Upper lobe of right lung (tissue), 1 donor: ENCODE data around the gene KIFC3. TPM values are rescaled to one million over a fixed set of nuclear protein-coding genes. Genes with fewer than 3 reads are reported as not detected.

Source experiments
- ATAC-seq: fragments of 200-7000 bp; cut with Tn5 transposase; one replicate; pipeline ENCODE4 v1.9.1; 2020; ENCODE audit warnings: mild to moderate bottlenecking, moderate library complexity
- DNase-seq: peaks from one replicate; pipeline ENCODE4 v3.0.0-alpha.2; 2020
- H3K27ac ChIP-seq: fragments of 200-600 bp; one replicate; pipeline ENCODE4 v1.8.0; 2022
- H3K27me3 ChIP-seq: fragments of 200-600 bp; one replicate; pipeline ENCODE4 v1.8.0; 2022; ENCODE audit warnings: mild to moderate bottlenecking
- H3K36me3 ChIP-seq: fragments of 200-600 bp; one replicate; pipeline ENCODE4 v1.8.0; 2022
- H3K4me1 ChIP-seq: fragments of 200-600 bp; one replicate; pipeline ENCODE4 v1.8.0; 2022
- H3K4me3 ChIP-seq: fragments of 200-600 bp; one replicate; pipeline ENCODE4 v1.8.0; 2022; ENCODE audit warnings: mild to moderate bottlenecking
- H3K9me3 ChIP-seq: fragments of 200-600 bp; one replicate; pipeline ENCODE4 v1.8.0; 2022
- CTCF ChIP-seq: fragments of 200-600 bp; IDR thresholded peaks from one replicate; pipeline ENCODE4 v1.8.0; 2022; ENCODE audit warnings: antibody characterized with exemption
- intact Hi-C: fragments of 100-400 bp; cut with DNase I; formaldehyde crosslinking; loops from one replicate; pipeline ENCODE4 v1.11.0; 2022
- total RNA-seq: library from RNA; stranded (reverse); fragmentation: NEBNext Ultra II Directional; extraction: Animal tissue kit (Norgen Biotek cat#: 25700); gene quantifications from one replicate; pipeline ENCODE4 v1.2.1, GENCODE V29; 2021
- donor health status: DM: no; HTN: yes; CAD: no; lungs with severe emphysema.

The KIFC3 gene
- total RNA-seq, 1 donor from 2014 or later: 99.1 TPM

GRCh38 chr16:57826706-57827625 lies 24.7 kb upstream of the KIFC3 start:
- H3K4me3 ChIP-seq: no peak overlapping the region
- no peaks in the 10 kb centered on the region for H3K36me3 ChIP-seq
- no peaks in the 10 kb centered on the region for H3K9me3 ChIP-seq
- intact Hi-C loops: no loop called here
- H3K4me1 ChIP-seq: no peaks in the 10 kb centered on the region
- ATAC-seq (peak; percentile 2), DNase-seq (no peak)
- H3K27ac ChIP-seq: peak overlapping the region; percentile 11
- no peak for TF ChIP-seq CTCF
- H3K27me3 ChIP-seq: no peaks in the 10 kb centered on the region

- Histone ChIP-seq H3K27me3 (no peaks in the 10 kb centered on the region), H3K9me3 (no peaks in the 10 kb centered on the region), H3K27ac (no peak overlapping the region), H3K36me3 (no peaks in the 10 kb centered on the region), H3K4me1 (no peaks in the 10 kb centered on the region), H3K4me3 (no peak overlapping the region)
- ATAC-seq: no peak
- intact Hi-C loops: no loop called here
- no peak for TF ChIP-seq CTCF
- DNase-seq: no peak
Observed at GRCh38 chr16:57826052-57826451, 23.8 kb upstream of the KIFC3 start.

GRCh38 chr16:57825298-57826044 lies 23.2 kb upstream of the KIFC3 start:
- no peak overlapping the region for H3K27ac ChIP-seq
- no peaks in the 10 kb centered on the region for H3K27me3 ChIP-seq
- TF ChIP-seq CTCF: no peak
- intact Hi-C loops: no loop called here
- ATAC-seq: no peak
- no peaks in the 10 kb centered on the region for H3K9me3 ChIP-seq
- no peak overlapping the region for H3K4me3 ChIP-seq
- no peaks in the 10 kb centered on the region for H3K36me3 ChIP-seq
- H3K4me1 ChIP-seq: no peaks in the 10 kb centered on the region
- no peak for DNase-seq

GRCh38 chr16:57824888-57825287 lies 22.6 kb upstream of the KIFC3 start:
- Histone ChIP-seq H3K4me1 (no peaks in the 10 kb centered on the region), H3K27ac (no peak overlapping the region), H3K27me3 (no peaks in the 10 kb centered on the region), H3K4me3 (no peak overlapping the region), H3K36me3 (no peaks in the 10 kb centered on the region), H3K9me3 (no peaks in the 10 kb centered on the region)
- no peak for TF ChIP-seq CTCF
- ATAC-seq (peak; percentile 97), DNase-seq (peak; percentile 86)
- intact Hi-C loops: no loop called here

- Histone ChIP-seq H3K27ac (no peak overlapping the region), H3K4me3 (no peak overlapping the region), H3K9me3 (no peaks in the 10 kb centered on the region), H3K27me3 (no peaks in the 10 kb centered on the region), H3K4me1 (no peaks in the 10 kb centered on the region), H3K36me3 (no peaks in the 10 kb centered on the region)
- DNase-seq (no peak), ATAC-seq (no peak)
- no peak for TF ChIP-seq CTCF
- intact Hi-C loops: no loop called here
Observed at GRCh38 chr16:57823836-57824235, 21.5 kb upstream of the KIFC3 start.
